RKO (cell line): ENCODE measurements around the gene RSPRY1.
A peak's percentile ranks its signal among the peaks of the same experiment; 100 is the strongest.

ENCODE experiments used
- DNase-seq: peaks from one replicate; pipeline ENCODE4 v3.0.0-alpha.2; 2016; ENCODE audit warnings: low spot score

The RSPRY1 gene

DNA sequence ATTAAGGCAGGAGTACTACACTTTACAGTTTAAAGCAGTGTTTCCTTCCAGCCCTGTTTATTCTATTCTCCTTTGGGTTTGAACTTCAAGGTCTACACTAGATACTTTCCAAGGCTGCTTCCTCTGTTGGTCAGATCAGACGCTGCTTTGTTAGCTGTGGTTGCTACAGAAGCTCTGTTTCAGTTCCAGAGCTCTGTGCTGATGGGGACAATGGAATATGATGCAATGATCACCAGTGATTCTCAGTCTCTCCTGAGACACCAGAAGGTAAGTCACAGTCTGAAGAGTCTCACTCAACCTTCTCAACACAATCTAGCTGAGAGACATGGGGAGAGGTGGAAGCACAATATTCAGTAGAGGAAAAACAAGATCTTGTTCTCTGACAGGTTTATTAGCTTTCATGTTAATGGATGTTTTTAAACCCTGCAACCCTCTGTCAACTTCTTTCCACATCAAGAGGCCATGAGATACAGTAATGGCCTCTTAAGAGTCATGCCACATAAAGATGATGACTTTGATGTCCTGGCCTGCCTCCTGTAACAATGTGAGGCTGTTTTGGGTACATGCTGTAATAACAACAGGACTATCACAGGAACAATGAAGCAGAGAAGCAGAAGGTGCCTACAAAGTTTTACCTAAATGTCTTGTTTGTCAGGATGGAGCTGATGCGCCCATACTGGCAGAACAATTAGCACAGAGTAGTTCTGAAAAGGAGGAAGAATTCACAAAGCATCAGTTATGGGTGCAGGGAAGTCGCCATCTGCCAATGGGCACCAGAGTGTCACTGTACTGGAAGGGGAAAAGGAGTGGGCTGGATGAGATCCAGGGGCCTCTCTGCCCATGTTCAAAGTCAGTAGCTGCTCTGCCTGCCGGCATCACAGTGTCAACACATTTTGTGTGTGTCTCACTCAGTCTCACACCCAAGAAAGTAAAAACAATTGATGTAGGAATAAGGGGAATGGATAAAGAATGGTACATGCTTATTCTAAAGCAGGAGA, 33.7 kb upstream of the RSPRY1 start:
- no peak for DNase-seq

GRCh38 chr16:57153841-57154240, 32.3 kb upstream of the RSPRY1 start:
- DNase-seq, result no peak

DNA sequence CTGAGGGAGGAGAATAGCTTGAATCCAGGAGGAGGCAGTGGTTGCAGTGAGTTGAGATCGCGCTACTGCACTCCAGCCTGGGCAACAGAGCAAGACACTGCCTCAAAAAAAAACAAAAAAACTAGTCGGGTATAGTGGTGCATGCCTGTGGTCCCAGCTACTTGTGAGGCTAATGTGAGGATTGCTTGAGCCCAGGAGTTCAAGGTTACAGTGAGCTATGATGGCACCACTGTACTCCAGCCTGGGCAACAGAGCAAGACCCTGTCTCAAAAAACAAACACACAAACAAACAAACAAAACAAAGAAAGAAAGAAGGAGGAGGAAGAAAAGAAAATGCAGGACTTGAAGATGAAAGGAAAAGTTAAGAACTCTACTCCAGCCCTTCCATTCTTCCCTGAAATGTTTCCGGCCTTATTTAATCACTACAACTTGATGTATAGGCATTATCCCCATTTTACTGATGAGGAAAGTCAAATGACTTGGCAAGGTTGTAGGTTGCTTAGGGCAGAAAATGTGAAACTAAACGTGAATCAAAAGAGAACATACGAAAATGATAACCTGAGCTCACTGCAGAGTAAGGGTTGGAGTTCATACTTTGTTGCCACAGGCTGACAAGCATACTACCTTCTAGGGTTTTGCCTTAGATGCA, 30.3 kb upstream of the RSPRY1 start:
- DNase-seq, result no peak

DNA sequence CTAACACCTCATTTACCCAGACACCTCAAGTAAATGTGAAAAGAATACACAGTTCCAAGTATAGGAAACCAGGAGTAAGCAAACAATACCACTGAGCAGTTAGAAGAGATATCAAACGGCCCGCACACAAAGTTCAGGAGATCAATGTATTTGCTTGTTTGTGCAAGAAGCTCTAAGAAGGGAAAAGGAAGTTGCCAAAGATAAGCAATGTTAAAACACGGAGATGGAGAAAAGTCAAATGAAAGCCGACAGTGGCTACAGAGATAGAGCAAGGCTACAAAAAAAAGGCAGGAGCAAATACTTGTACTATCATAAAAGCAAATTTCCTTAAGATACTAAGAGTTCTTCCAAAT, 29.8 kb upstream of the RSPRY1 start:
- no peak for DNase-seq

DNA sequence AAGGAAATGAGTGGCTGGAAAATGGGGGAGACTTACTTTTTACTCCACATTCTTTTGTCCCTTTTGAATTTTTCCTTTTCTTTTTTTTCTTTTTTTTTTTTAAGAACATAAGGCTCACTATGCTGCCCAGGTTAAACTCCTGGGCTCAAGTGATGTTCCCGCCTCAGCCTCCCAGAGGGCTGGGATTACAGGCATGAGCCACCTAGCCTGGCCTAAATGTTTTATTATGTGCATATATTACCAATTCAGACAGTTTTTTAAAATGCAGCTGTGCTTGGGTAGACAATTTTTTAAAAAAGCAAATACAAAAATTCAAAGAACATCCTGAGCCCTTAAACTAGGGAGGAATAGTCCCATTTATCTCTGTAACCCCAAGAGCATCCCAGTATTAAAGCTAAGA, 28.6 kb upstream of the RSPRY1 start:
- DNase-seq, result no peak

DNA sequence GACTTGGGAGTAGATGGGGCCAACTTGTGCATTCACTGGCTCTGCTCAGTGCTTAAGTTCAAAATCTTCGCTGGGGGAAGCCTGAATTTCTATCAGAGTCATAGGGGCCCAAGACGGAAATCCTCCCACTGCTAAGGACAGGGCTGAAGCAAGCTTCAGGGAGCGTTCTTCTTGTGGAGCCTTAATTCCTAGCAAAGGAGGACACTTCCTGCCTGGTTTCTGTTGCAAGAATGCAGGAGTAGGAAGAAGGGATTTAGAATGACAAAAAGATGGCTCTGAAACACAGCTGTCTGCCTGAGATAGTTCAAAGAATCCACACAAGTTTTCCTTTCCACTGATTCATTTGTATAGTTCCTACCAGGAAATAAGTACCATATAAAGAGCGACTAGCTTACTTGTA, 26.7 kb upstream of the RSPRY1 start:
- no peak for DNase-seq

GRCh38 chr16:57163842-57164241, 22.3 kb upstream of the RSPRY1 start:
- DNase-seq, result no peak

DNA sequence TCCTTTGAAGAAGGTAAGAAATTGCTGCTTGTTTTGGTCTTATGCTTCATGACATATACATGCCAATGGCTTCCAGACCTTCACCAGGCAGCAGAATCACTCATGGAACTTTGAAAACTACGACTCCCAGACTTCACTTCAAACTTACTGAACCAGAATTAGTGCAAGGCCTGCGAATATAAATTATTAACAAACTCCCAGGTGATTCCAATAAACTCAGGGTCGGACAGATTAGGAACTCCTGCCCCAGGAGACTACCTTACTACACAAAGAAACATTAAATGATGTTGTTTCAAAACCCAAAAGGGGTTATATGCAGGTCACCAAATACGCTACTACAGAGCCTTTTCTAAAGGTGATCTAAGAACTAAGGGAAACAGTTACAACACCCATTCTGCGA, 20.6 kb upstream of the RSPRY1 start:
- no peak for DNase-seq

GRCh38 chr16:57165938-57166337, 20.2 kb upstream of the RSPRY1 start:
- DNase-seq, result no peak

GRCh38 chr16:57166451-57166850, 19.7 kb upstream of the RSPRY1 start:
- DNase-seq, result no peak

DNA sequence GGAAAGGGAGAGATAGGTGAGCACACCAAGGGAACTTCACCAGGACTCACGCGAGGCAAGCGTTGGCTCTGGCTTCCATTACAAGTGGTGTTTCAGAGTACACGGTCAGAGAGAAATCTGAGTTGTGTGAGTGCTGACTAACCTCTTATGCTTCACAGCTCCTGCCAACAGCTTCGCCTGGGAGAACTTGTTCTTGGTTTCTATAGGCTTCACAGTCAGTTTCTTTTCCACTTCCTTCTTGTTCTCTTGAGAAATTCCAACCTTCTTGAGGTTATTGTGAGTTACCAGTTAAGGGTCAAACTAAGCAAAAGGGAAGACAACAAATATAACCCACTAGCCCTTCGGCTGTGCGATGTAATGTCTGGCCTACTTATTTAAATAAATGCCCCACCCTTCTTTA, 19.2 kb upstream of the RSPRY1 start:
- no peak for DNase-seq

DNA sequence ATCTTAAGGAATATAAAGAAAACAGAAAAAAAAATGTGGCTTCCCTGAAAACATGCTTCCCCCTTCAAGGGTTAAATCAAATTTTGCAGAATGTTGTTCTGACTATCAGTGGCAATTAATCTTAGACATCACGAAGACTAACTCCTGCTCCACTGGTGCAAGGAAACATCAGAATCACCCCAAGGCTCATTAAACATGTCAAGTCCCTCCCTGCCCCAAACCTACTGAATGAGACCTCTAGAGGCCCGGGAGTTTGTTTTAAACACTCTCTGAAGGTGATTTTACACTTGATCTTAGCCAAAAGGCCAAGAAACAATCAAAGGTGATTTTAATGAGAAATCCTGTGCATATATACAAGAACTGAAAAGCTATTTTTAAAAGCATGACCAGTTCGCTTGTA, 18.6 kb upstream of the RSPRY1 start:
- no peak for DNase-seq

DNA sequence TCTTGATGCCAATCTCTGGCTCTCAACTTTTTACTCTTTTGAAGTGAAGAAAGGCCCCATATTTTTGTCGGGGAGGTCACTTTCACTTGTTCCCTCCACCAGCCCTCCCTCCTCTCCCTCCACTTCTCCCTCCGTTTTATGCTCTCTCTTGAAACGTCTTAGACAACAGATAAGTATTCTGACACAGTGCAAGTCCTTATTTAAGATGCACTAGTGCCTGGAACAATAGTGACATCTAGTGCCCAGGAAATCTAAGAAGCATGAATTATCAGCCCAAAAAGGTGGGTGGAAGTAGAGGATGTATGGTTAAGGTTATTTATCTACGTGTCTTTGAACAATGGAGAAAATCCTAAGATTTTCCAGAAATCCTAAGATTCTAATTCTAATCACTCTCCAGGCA, 18.2 kb upstream of the RSPRY1 start:
- DNase-seq, result peak; percentile 72

GRCh38 chr16:57169327-57169726, 16.8 kb upstream of the RSPRY1 start:
- DNase-seq, result no peak

GRCh38 chr16:57172721-57173290, 13.3 kb upstream of the RSPRY1 start:
- no peak for DNase-seq

DNA sequence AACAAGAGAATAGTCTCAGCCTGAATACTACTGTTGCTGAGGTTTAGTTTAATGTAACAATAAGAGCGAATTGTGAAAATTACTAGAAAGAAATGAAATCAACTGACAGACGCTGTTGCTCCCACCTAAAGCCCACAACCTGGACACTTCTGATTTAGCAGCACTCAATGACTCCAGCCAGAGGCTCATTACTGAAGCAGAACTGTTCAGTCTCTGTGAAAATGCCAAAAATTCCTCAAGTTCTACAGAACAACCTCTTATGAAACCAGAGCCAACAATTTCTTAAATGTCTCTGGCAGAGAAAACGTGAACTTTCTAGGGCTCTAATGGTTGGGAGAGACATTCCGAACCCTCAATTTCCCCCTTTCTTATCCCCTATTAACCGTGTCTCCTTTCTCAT, 10.2 kb upstream of the RSPRY1 start:
- no peak for DNase-seq

GRCh38 chr16:57178196-57178595, 7.9 kb upstream of the RSPRY1 start:
- no peak for DNase-seq

DNA sequence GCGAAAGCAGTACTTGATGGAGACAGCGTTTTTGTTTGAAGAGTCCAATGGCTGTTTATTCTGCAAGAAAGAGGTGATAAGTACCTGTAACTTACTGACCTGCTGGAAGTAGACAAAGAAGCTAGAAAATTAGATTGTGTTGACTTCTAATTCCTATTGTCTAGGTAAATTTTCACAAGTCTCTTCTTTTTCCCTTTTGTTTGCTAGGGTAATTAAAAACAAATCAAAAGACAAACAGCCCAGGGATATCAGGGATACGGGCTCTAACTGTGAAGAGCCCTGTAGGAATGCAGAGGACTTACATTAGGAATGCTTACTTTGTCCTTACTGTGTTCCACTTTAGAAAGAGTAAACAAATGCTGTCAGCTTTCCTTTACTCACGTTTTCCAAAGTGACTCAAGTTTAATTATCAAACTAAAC, 7.3 kb upstream of the RSPRY1 start:
- DNase-seq, result no peak

DNA sequence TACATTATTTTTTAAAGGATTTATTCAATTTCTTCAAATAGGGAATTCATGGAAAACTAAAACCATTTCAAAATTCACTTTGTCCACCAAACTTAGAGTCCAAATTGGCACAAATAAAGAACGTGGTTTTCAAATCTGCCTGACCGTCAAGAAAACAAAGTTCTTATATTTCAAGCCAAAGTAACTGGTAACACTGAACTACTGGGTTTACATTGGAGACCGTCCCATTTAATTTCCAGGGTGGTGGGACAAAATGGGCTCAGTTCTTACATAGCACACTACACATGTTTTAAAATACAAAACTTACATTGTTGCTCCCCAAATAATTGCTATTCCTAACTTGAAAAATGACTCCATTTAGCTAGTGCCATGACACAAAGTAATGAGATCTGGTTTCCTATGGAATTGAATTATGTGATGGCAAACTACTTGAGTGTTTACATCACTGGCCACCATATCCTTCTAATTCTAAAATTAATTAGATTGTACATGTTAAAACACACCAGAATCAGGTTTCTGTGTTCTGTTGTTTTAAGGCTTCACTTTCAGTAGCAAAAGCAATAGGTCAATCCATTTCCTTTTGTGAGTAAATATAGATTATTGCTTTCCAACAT, 6.8 kb upstream of the RSPRY1 start:
- no peak for DNase-seq

GRCh38 chr16:57184113-57184512, 2.0 kb upstream of the RSPRY1 start:
- no peak for DNase-seq

- peak; percentile 35 for DNase-seq
These were observed 1.2 kb upstream of the RSPRY1 start for GRCh38 chr16:57184887-57185445.

DNA sequence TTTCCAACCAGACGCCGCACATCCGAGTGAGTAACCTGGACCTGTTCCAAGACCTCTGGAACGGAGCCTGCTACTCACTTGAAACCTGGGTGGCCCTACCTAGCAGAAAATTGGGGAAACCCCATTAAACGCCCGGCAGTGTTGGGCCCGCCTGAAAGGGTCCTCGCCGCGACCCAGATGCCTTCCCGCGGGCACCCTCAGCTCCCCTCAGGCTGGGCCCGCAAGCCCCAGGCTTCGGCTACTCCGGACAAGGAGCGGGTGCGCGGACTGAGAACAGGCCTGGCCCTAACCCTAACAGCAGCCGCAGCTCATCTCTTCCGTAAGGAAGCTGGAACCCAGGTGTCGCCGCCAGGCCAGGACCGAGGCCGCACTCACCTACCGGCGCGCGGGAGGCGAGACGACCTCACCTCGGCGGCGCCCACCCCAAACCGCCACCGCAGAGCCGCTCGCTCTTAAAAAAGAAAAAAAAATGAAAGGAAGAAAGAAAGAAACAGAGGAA, 634 bp upstream of the RSPRY1 start:
- peak; percentile 82 for DNase-seq
